ENCODE results near the gene ELK3. TPM values are rescaled to one million over a fixed set of nuclear protein-coding genes. Genes with fewer than 3 reads are reported as not detected.

ELK3 gene
- polyA plus RNA-seq, 3 donors: 12.1 to 14.9 (median 14.6) TPM

DNA sequence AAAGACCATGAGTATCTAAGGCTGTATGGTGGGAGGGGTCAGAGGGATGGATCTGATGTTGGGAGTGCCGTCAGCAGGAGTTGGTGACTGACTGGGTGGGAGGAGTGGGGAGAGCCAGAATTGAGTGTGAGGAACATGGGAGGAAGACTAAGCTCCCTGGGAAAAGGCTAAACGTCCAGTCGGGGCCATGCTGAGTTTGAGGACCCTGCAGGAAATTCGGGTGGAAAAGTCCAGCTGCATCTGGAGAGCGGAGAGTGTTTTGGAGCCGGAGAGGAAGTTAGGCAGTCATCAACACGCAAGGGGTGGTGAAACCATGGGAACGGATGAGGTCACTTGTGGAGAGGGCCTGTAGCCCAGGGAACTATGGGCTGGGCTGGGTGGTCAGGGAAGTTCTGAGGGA lies 60.9 kb downstream of the ELK3 start:
- Histone ChIP-seq H3K4me3 (replicated peaks in 1 of 3; ENCODE audit: low read depth in 2 of 3, low read length in 3 of 3) (no peak overlapping the region), H3K9ac (ENCODE audit: insufficient read depth, low read length, poor library complexity, severe bottlenecking) (no peak overlapping the region), H3K27ac (ENCODE audit: low read depth in 1 of 2, low read length in 2 of 2) (peak overlapping the region in 1 of 2 donors; percentile 58), H3K4me2 (replicated peaks; ENCODE audit: extremely low read depth, low read length, poor library complexity, severe bottlenecking) (no peak overlapping the region), H2AFZ (ENCODE audit: insufficient read depth, low read depth, low read length, poor library complexity, severe bottlenecking) (no peak overlapping the region), H3K4me1 (ENCODE audit: control insufficient read depth in 1 of 2, insufficient read depth in 2 of 2, low read length in 2 of 2) (no peaks in the 10 kb centered on the region), H3K36me3 (replicated peaks in 1 of 2; ENCODE audit: control insufficient read depth in 1 of 2, insufficient read depth in 2 of 2, low read length in 2 of 2) (peaks cover 24 to 93% of the 10 kb centered on the region in 2 donors), H3K79me2 (ENCODE audit: insufficient read depth, low read length) (peaks cover 73% of the 10 kb centered on the region), H3K27me3 (ENCODE audit: control insufficient read depth in 2 of 2, insufficient read depth in 2 of 2, low read length in 2 of 2) (no peaks in the 10 kb centered on the region), H3K9me3 (replicated peaks in 1 of 2; ENCODE audit: control insufficient read depth in 1 of 2, insufficient read depth in 1 of 2, low read length in 2 of 2) (no peaks in the 10 kb centered on the region), H4K20me1 (ENCODE audit: insufficient read depth, low read length) (peaks cover 98% of the 10 kb centered on the region)
- Mint-ChIP-seq H3K36me3 (peaks cover 44 to 55% of the 10 kb centered on the region in 2 donors), H3K27me3 (ENCODE audit: low read depth in 3 of 3) (peaks cover 0 to 1% (median 0%) of the 10 kb centered on the region in 3 donors), H3K4me1 (peaks cover 15% of the 10 kb centered on the region), H3K4me3 (no peak overlapping the region), H3K27ac (peak overlapping the region in 3 of 7 donors; percentile 73 to 84 (median 80)), H3K9me3 (no peaks in the 10 kb centered on the region)
- WGBS (ENCODE audit: insufficient coverage): 69% methylated on average over 8 of the region's 8 CpGs
- intact Hi-C loops (cut with micrococcal nuclease): no loop called here
- peak; percentile 22 to 65 (median 23) for DNase-seq
- TF ChIP-seq, protein P1, sequence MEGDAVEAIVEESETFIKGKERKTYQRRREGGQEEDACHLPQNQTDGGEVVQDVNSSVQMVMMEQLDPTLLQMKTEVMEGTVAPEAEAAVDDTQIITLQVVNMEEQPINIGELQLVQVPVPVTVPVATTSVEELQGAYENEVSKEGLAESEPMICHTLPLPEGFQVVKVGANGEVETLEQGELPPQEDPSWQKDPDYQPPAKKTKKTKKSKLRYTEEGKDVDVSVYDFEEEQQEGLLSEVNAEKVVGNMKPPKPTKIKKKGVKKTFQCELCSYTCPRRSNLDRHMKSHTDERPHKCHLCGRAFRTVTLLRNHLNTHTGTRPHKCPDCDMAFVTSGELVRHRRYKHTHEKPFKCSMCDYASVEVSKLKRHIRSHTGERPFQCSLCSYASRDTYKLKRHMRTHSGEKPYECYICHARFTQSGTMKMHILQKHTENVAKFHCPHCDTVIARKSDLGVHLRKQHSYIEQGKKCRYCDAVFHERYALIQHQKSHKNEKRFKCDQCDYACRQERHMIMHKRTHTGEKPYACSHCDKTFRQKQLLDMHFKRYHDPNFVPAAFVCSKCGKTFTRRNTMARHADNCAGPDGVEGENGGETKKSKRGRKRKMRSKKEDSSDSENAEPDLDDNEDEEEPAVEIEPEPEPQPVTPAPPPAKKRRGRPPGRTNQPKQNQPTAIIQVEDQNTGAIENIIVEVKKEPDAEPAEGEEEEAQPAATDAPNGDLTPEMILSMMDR (IDR thresholded peaks at IDR 0.05): no peak

- no peak overlapping the region for H3K4me2 ChIP-seq (replicated peaks; ENCODE audit: extremely low read depth, low read length, poor library complexity, severe bottlenecking)
- no peaks in the 10 kb centered on the region for H3K9me3 ChIP-seq (replicated peaks in 1 of 2; ENCODE audit: control insufficient read depth in 1 of 2, insufficient read depth in 1 of 2, low read length in 2 of 2)
- H4K20me1 ChIP-seq (ENCODE audit: insufficient read depth, low read length): peaks cover 99% of the 10 kb centered on the region
- H2AFZ ChIP-seq (ENCODE audit: insufficient read depth, low read depth, low read length, poor library complexity, severe bottlenecking): no peak overlapping the region
- H3K36me3 Mint-ChIP-seq: peaks cover 40 to 53% of the 10 kb centered on the region in 2 donors
- no peaks in the 10 kb centered on the region for H3K9me3 Mint-ChIP-seq
- 81% methylated on average over 5 of the region's 7 CpGs for WGBS (ENCODE audit: insufficient coverage)
- no peak overlapping the region for H3K27ac Mint-ChIP-seq
- no peaks in the 10 kb centered on the region for H3K4me1 ChIP-seq (ENCODE audit: control insufficient read depth in 1 of 2, insufficient read depth in 2 of 2, low read length in 2 of 2)
- H3K79me2 ChIP-seq (ENCODE audit: insufficient read depth, low read length): peaks cover 64% of the 10 kb centered on the region
- H3K27ac ChIP-seq (ENCODE audit: low read depth in 1 of 2, low read length in 2 of 2): no peak overlapping the region
- TF ChIP-seq, protein P1 (IDR thresholded peaks at IDR 0.05): no peak
- H3K9ac ChIP-seq (ENCODE audit: insufficient read depth, low read length, poor library complexity, severe bottlenecking): no peak overlapping the region
- no peak overlapping the region for H3K4me3 Mint-ChIP-seq
- no peak for DNase-seq
- H3K36me3 ChIP-seq (replicated peaks in 1 of 2; ENCODE audit: control insufficient read depth in 1 of 2, insufficient read depth in 2 of 2, low read length in 2 of 2): peaks cover 30 to 92% of the 10 kb centered on the region in 2 donors
- intact Hi-C loops (cut with micrococcal nuclease): no loop called here
- no peaks in the 10 kb centered on the region for H3K27me3 ChIP-seq (ENCODE audit: control insufficient read depth in 2 of 2, insufficient read depth in 2 of 2, low read length in 2 of 2)
- H3K4me1 Mint-ChIP-seq: peaks cover 11% of the 10 kb centered on the region
- no peak overlapping the region for H3K4me3 ChIP-seq (replicated peaks in 1 of 3; ENCODE audit: low read depth in 2 of 3, low read length in 3 of 3)
- no peaks in the 10 kb centered on the region for H3K27me3 Mint-ChIP-seq (ENCODE audit: low read depth in 3 of 3)
Measured at GRCh38 chr12:96256672-96257361, 62.6 kb downstream of the ELK3 start.

Measured in CD14-positive monocyte (primary cell).